ENCODE measurements around the gene WNT4. TPM values are rescaled to one million over a fixed set of nuclear protein-coding genes. Genes with fewer than 3 reads are reported as not detected.

WNT4 gene
- total RNA-seq, 4 donors from 2014 or later = 0.19 to 0.33 (median 0.29) TPM; not detected in 1

- Histone ChIP-seq H3K36me3 (peaks cover 0 to 60% (median 46%) of the 10 kb centered on the region in 4 donors), H3K27me3 (no peaks in the 10 kb centered on the region), H3K9me3 (no peaks in the 10 kb centered on the region), H3K4me1 (peaks cover 25 to 74% (median 63%) of the 10 kb centered on the region in 4 donors), H3K27ac (replicated peaks in 1 of 4) (no peak overlapping the region), H3K4me3 (no peak overlapping the region)
- DNase-seq (ENCODE audit: extremely low spot score) = no peak
- intact Hi-C loops (cut with DNase I) = no loop called here
- 81% methylated on average over 6 of the region's 6 CpGs for WGBS
- TF ChIP-seq POLR2A (IDR thresholded peaks at IDR 0.05; ENCODE audit: low read depth) = no peak
- TF ChIP-seq CTCF (IDR thresholded peaks at IDR 0.05) = no peak
- no peak for TF ChIP-seq POLR2AphosphoS5 (IDR thresholded peaks at IDR 0.05)
- TF ChIP-seq EP300 (IDR thresholded peaks at IDR 0.05) = no peak
These were observed 27.6 kb downstream of the WNT4 start for GRCh38 chr1:22115286-22115685.

GRCh38 chr1:22114083-22115012 is 28.5 kb downstream of the WNT4 start:
- no peak overlapping the region for H3K27ac ChIP-seq (replicated peaks in 1 of 4)
- H3K9me3 ChIP-seq = no peaks in the 10 kb centered on the region
- 52% methylated on average over 8 of the region's 18 CpGs for WGBS
- H3K4me3 ChIP-seq = no peak overlapping the region
- H3K4me1 ChIP-seq = peaks cover 25 to 80% (median 63%) of the 10 kb centered on the region in 4 donors
- no peak for DNase-seq (ENCODE audit: extremely low spot score)
- H3K36me3 ChIP-seq = peaks cover 0 to 52% (median 38%) of the 10 kb centered on the region in 4 donors
- TF ChIP-seq POLR2A (IDR thresholded peaks at IDR 0.05; ENCODE audit: low read depth) = no peak
- no peak for TF ChIP-seq EP300 (IDR thresholded peaks at IDR 0.05)
- no peak for TF ChIP-seq POLR2AphosphoS5 (IDR thresholded peaks at IDR 0.05)
- no peak for TF ChIP-seq CTCF (IDR thresholded peaks at IDR 0.05)
- no peaks in the 10 kb centered on the region for H3K27me3 ChIP-seq
- intact Hi-C loops (cut with DNase I) = no loop called here

GRCh38 chr1:22112554-22112953 is 30.3 kb downstream of the WNT4 start:
- Histone ChIP-seq H3K36me3 (peaks cover 0 to 51% (median 37%) of the 10 kb centered on the region in 4 donors), H3K9me3 (no peaks in the 10 kb centered on the region), H3K4me3 (no peak overlapping the region), H3K4me1 (peaks cover 32 to 90% (median 74%) of the 10 kb centered on the region in 4 donors), H3K27me3 (no peaks in the 10 kb centered on the region), H3K27ac (replicated peaks in 1 of 4) (no peak overlapping the region)
- no peak for DNase-seq (ENCODE audit: extremely low spot score)
- TF ChIP-seq EP300 (IDR thresholded peaks at IDR 0.05) = no peak
- intact Hi-C loops (cut with DNase I) = no loop called here
- 70% methylated on average over 3 of the region's 3 CpGs for WGBS

- no peak for DNase-seq (ENCODE audit: extremely low spot score)
- Histone ChIP-seq H3K27me3 (no peaks in the 10 kb centered on the region), H3K4me1 (peaks cover 32 to 89% (median 64%) of the 10 kb centered on the region in 4 donors), H3K27ac (replicated peaks in 1 of 4) (no peak overlapping the region), H3K4me3 (no peak overlapping the region), H3K36me3 (peaks cover 0 to 56% (median 37%) of the 10 kb centered on the region in 4 donors), H3K9me3 (no peaks in the 10 kb centered on the region)
- intact Hi-C loops (cut with DNase I) = no loop called here
- no peak for TF ChIP-seq CTCF (IDR thresholded peaks at IDR 0.05)
- TF ChIP-seq POLR2AphosphoS5 (IDR thresholded peaks at IDR 0.05) = no peak
- no peak for TF ChIP-seq POLR2A (IDR thresholded peaks at IDR 0.05; ENCODE audit: low read depth)
- TF ChIP-seq EP300 (IDR thresholded peaks at IDR 0.05) = no peak
- WGBS = 42% methylated on average over 3 of the region's 3 CpGs
These were observed 31.3 kb downstream of the WNT4 start for GRCh38 chr1:22111620-22112019.

- 100% methylated on average over 1 of the region's 1 CpG for WGBS
- H3K4me1 ChIP-seq = peaks cover 32 to 89% (median 61%) of the 10 kb centered on the region in 4 donors
- H3K36me3 ChIP-seq = peaks cover 0 to 61% (median 37%) of the 10 kb centered on the region in 4 donors
These were observed 31.8 kb downstream of the WNT4 start for GRCh38 chr1:22111115-22111514.

More at GRCh38 chr1:22111115-22111514, 31.8 kb downstream of the WNT4 start:
- no peak overlapping the region for H3K4me3 ChIP-seq
- H3K27me3 ChIP-seq = no peaks in the 10 kb centered on the region
- TF ChIP-seq POLR2AphosphoS5 (IDR thresholded peaks at IDR 0.05) = no peak
- no peak for TF ChIP-seq CTCF (IDR thresholded peaks at IDR 0.05)
- no peak for TF ChIP-seq POLR2A (IDR thresholded peaks at IDR 0.05; ENCODE audit: low read depth)
- no peak for TF ChIP-seq EP300 (IDR thresholded peaks at IDR 0.05)
- H3K27ac ChIP-seq (replicated peaks in 1 of 4) = no peak overlapping the region
- no peaks in the 10 kb centered on the region for H3K9me3 ChIP-seq
- intact Hi-C loops (cut with DNase I) = no loop called here
- DNase-seq (ENCODE audit: extremely low spot score) = no peak

Measured in esophagus muscularis mucosa (tissue), 4 donors.